Putamen (tissue), 1 donor: ENCODE measurements around the gene TRIM9.

Source experiments
- DNase-seq: peaks from one replicate; pipeline ENCODE4 v3.0.0-alpha.2; 2016; ENCODE audit warnings: low spot score

TRIM9 gene

DNA sequence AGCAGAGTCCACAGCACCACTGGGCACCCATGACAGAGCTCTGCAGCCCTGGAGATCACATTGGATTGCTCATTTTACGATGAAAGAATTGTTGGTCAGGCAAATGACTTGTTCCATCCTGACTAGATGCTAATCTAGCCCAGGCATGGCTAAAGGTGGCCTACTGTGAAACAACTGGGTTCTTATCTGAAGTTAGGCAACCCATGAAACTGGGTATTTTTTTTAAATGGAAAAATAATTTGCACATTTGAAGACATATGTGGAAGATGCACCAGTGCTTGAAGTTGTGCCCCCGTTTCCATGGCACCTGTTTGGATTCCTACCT lies 158.9 kb downstream of the TRIM9 start:
- DNase-seq: no peak

DNA sequence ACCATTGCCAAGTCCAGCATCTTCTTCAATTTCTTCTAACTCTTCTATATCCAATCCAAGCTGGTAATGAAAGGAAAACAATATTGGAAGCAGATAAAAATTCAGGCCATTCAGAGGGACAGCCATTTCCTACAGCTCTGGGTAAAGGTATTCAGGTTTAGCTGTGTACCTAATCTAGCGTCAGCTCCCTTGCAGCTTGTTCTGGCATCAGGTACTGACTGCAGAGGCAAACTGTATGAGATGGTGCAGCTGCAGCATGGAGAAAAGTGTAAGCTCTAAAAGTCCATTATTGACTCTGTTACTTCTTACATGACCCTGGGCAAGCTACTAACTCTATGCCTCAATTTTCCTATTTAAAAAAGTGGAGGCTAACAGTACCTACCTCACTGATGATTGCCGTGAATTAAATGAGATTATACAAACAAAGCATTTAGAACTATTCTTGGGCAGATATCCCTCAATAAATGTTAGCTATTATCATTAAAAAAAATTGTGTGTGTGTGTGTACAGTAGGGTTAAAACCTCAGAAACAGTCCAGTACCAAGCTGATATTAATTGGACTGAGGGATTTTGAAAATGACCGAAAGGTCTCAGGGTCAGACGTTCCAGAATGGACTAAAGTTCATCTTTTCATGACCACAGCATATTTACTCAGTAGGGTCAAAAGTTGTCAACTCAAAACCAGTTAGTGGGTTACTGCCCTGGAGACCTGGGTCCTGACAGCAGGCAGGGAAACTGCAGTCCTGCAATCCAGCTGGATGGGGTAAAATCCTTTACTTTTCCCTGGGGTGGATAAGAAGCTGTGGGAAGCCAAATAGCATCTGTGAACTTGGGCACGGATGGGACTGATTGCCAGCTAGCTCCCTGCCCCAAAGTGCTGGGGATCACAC lies 159.5 kb downstream of the TRIM9 start:
- DNase-seq: no peak

DNA sequence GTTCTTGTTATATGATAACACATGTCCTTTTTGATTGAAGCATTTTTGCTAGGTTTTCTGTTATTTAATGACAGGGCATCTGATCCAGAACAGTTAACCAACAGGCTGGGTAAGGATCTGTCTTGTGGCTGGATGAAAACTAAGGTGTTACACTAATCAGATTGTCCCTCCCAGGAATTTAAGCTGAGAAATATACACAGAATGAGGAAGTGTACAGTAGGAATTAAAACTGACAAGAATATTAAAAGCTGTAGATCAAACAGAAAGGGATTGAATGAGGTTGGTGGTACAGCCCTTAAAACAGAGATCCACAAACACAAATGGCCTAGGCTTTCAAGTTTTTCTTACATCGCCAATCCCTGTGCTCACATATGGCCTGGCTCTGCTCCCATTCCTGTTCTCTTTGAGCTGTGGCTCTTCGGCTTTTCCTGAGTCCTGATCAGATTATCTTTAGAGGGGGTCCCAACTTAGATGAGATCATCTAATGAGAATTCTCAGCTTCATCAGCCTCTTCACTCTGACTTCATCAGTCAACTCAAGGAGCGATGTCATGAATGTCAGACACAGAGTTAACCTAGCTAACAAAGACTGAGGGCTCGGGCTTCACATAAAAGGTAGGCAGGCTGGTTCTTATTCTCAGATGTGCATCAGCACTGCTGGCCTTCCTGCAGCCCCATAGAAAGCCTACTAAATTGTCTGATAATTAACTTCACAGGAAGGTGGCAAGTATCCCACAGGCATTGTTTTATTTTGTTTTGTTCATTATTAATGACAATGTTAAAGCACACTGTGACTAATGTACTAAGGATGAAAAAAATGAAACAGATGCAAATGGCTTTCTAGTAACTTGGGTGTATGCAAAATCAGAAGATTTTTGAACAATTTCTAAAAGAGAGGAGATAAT lies 162.1 kb downstream of the TRIM9 start:
- no peak for DNase-seq

DNA sequence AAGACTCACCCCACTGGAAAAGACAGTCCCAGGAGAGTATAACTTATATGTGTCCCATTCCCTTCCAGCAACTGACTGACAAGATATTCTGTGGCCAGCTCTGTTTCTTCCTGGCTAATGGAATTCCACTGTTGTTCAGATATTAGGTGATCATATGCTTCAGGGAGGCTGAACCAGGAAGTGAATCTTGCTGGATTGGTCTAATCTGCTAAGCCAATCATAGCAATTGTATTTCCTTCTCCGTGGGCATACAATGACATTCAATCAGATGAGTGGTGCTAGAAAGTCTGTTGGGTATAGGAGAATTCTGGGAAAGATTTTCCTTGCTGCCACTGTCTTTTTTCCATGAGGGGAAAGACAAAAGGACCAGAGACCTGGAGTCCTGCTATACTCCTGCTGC lies 162.7 kb downstream of the TRIM9 start:
- no peak for DNase-seq

DNA sequence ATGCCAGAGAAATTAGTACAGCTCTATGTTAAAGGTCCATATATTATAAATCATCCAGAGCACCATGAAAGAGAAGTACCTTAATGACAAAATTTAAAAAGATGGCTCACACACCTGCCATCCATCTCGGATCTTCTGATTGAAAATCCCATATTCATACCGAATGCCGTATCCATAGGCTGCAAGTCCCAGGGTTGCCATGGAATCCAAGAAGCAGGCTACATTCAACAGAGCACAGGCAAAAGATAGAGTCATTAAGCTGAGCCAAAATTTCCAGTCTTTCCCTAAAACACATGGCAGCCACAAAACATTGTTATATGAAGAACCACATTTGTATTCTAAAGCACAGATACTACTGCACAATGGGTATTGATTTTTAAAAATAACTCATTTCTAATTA lies 163.3 kb downstream of the TRIM9 start:
- DNase-seq: no peak

DNA sequence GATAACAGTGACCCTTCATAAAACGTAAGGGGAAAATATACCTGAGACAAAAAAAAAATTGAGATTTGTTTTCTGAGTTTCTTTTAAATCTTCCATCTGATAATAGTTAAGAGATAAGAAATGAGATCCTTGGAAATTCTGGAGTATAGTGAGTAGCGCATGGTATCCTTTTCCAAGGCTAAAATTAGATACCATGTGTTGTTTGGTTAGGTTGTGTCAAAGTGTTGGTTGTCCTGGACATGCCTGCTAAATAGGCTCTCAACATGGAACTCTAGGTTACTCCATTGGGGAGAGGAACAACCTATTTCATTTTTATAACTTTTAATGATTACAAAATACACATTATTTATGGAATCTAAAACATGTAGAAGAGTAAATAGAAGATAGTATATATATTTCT lies 165.4 kb downstream of the TRIM9 start:
- DNase-seq: no peak

DNA sequence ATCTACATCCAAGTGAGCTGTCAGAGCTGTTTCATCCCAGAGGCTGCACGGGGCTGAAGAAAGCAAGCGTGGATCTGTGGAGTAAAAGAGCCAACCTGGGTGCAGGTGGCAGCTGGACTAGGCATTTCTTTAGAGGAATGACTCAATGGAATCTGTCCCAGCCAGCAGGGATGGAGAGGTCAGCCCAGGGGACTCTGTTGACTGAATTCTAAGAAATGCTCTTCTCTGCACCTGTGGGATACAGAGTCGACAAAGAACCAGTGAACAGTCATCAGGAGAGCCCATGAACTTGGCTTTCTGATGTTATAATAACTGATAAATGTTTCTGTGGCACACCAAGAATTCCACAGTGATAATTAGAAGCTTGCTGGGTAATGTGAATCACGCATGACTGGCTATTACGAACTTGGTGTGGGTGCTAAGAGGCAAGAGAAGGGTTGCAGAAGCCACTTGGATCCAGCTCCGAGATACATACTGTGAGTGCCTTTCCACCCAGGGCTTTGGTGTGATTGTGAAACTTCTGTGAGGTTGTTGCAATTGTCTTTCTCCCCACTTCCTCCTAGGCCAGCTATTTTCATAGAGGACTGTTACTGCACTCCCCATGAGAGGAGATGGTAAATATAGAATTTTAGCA lies 166.8 kb downstream of the TRIM9 start:
- no peak for DNase-seq

DNA sequence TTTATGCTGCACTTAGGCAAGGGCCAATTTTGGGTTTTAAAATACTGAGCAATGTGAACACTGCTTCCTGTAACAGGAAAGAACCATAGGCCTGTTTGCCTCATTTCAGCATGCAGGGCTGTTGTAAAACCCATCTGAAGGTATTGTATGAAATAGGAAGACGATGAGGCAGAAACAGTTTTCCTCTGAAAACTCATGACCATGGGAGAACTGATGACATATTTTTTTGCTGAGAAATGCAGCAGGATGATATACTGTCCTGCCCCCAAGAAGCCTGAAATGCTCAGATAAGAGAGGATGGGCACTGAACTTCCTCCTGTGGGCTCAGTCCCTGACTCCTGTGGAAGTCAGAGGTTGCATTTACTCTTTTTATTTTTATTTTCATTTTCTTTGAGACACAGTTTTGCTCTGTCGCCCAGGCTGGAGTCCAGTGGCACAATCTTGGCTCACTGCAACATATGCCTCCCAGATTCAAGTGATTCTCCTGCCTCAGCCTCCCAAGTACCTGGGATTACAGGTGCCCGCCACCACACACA lies 168.0 kb downstream of the TRIM9 start:
- DNase-seq: no peak
